HL-60/S4 treated with phorbol 12-myristate 13-acetate at 8.2 ng/mL for 4 days and 3 days (cell line): ENCODE data around the gene GADD45B.
"Not testable (repeated sequence)": the region's sequence is repeated elsewhere in the genome, so short reads cannot be mapped to it uniquely, and the experiment has no call there.

Source experiments
- in situ Hi-C: fragments of 300-500 bp; cut with MboI; formaldehyde crosslinking; loops from 2 replicates; pipeline ENCODE4 v1.15.0; 2022; ENCODE audit warnings: low sequenced_read_pairs

GADD45B gene

GRCh38 chr19:2511991-2512390 lies 36.1 kb downstream of the GADD45B start:
- in situ Hi-C loops, result no loop called here

- in situ Hi-C loops, result no loop called here
Measured at GRCh38 chr19:2512523-2513431, 36.9 kb downstream of the GADD45B start.

GRCh38 chr19:2514981-2515518 lies 39.1 kb downstream of the GADD45B start:
- in situ Hi-C loops, result no loop called here

GRCh38 chr19:2516727-2517126 lies 40.8 kb downstream of the GADD45B start:
- in situ Hi-C loops, result no loop called here

- in situ Hi-C loops, result no loop called here
Measured at GRCh38 chr19:2517881-2518601, 42.1 kb downstream of the GADD45B start.

GRCh38 chr19:2518856-2519255 lies 42.9 kb downstream of the GADD45B start:
- in situ Hi-C loops, result not testable (repeated sequence)

GRCh38 chr19:2519482-2519881 lies 43.6 kb downstream of the GADD45B start:
- in situ Hi-C loops, result no loop called here

GRCh38 chr19:2523630-2524311 lies 47.8 kb downstream of the GADD45B start:
- in situ Hi-C loops, result no loop called here

DNA sequence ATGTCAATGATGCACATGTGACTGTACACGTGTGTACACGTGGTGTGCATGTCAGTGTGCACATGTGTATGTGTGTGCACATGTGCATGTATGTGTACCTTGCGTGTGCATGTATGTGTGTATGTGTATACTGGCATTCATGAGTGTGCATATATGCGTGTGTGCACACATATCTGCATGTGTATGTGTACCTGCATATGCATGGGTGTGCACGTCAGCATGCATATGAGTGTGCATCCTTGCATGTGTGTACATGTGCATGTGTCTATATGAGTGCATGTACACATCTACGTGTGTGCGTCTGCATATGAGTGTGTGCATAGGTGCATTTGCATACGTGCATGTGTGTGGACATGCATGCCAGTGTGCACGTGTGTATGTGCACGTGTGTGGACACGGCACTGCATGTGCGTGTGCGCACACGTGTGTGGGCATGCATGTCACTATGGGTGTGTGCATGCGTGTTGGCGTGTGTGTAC lies 48.5 kb downstream of the GADD45B start:
- in situ Hi-C loops, result no loop called here

DNA sequence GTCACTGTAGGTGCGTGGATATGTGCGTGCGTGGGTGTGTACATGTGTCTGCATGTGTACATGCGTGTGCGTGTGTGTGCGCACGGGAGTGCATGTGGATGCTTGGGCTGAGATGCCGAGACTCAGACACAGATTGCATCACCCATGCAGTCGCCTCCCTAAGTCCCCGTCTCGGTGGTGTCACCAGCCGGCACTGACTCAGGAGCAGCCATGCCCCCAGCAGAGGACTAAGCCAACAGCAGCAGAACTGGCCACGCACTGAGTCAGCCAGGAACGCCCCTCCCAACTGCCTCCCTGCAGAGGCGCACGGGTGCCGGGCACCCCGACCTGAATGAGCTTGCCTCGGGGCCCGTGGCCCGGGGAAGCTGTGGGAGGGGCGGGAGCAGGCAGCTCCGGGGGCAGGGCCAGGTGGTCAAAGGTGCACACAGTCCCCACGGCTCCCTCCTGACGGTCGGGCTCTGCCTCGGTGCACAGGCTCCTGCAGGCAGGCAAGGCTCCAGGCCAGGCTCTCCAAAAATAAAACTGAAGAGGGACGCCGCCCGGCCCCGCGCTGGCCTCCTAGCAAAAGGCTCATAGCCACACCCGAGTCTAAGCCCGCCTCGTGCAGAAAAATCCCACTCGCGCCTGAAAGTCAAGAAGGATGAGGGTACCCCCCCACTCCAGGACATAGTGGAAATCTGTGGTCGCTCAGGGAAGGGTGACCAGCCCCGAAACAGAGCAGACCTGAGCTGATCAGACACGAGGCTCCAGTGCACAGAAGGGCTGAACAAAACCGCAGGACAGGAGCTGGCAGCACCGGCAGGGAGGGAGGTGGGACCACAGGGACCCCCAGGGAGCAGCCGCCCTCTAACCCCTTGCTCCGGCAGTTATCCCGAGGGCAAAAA lies 49.2 kb downstream of the GADD45B start:
- in situ Hi-C loops, result no loop called here

DNA sequence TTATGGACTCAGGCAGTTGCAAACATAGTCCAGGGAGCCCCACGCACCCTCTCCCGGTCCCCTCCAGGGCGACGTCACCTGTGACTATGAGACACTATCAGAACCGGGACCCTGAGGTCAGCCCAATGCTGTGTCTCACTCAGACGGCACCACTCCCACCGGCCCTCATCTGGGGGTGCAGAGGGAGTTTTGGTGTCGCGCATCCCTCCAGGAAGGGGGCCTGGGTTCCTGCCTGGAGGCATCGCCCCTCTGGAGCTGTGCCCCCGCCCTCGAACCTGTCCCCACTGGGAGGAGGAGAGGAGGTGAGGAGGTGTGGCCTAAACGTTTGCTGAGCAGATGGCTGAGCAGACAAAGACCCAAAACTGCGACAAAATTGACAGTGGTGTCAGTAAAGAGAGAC lies 51.2 kb downstream of the GADD45B start:
- in situ Hi-C loops, result no loop called here

DNA sequence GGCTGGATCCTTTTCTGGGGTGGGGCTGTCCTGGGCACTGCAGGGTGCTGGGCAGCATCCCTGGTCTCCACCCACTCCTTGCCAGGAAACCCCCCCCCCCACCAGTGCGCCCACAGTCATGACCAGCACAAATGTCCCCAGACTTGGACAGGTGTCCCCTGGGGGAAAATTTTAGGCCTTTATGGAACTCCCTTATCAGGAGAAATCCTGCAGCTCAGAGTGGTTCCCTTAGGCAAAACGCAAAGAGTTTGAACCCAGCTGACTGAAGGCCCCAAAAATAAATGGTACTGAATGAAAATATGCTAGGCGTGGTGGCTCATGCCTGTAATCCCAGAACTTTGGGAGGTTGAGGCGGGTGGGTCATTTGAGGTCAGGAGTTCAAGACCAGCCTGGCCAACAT lies 51.8 kb downstream of the GADD45B start:
- in situ Hi-C loops, result no loop called here
